Subcutaneous adipose tissue (tissue), 4 donors: ENCODE data around the gene CYP2J2. TPM values are rescaled to one million over a fixed set of nuclear protein-coding genes. Genes with fewer than 3 reads are reported as not detected.

Source experiments
- CTCF ChIP-seq: fragments of 450-650 bp; IDR thresholded peaks from one replicate; pipeline ENCODE4 v1.5.1; 2016; ENCODE audit warnings: low read depth, mild to moderate bottlenecking, control low read depth, antibody characterized with exemption, moderate library complexity
- total RNA-seq, 4 donors: library from RNA; depleted of rRNA; stranded (reverse); fragments of >200 nt; gene quantifications; one replicate each; pipeline ENCODE4 v1.1.0, GENCODE V29; 2016

The CYP2J2 gene
- total RNA-seq, 4 donors from 2014 or later: 0.33 TPM; not detected in 3

- no peak for TF ChIP-seq CTCF
These were observed 11.1 kb downstream of the CYP2J2 start for GRCh38 chr1:59915516-59915915.

- no peak for TF ChIP-seq CTCF
These were observed 17.9 kb downstream of the CYP2J2 start for GRCh38 chr1:59908682-59909081.

- no peak for TF ChIP-seq CTCF
These were observed 18.5 kb downstream of the CYP2J2 start for GRCh38 chr1:59908084-59908483.

- no peak for TF ChIP-seq CTCF
These were observed 19.6 kb downstream of the CYP2J2 start for GRCh38 chr1:59906931-59907330.

- TF ChIP-seq CTCF: no peak
These were observed 23.3 kb downstream of the CYP2J2 start for GRCh38 chr1:59903141-59903754.

- no peak for TF ChIP-seq CTCF
These were observed 24.7 kb downstream of the CYP2J2 start for GRCh38 chr1:59901770-59902388.

GRCh38 chr1:59900640-59901039, 25.9 kb downstream of the CYP2J2 start:
- no peak for TF ChIP-seq CTCF
